Measurements from ENCODE around the gene SHROOM3. TPM values are rescaled to one million over a fixed set of nuclear protein-coding genes. Genes with fewer than 3 reads are reported as not detected.
A peak's percentile ranks its signal among the peaks of the same experiment; 100 is the strongest.

SHROOM3 gene
- polyA plus RNA-seq, 2 of the 4 experiments (the other 2 are of a cell fraction): 2.8 to 5.1 TPM

DNA sequence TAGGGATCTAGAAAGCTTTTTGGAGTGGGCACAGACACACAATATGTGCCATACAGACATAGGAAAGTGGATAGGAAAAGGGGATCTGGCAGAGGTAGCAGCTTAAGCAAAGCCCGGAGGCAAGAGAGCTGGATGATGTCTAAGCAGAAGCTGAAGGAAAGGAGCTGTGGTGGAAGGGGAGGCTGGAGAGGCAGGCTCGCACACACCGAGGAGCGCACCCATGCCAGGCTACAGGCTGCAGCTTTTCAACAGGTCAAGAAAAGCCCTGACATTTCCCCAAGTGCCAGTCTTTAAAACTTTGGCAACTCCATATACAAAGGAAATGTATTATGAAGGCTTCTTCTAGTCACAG is 395.6 kb downstream of the SHROOM3 start:
- Histone ChIP-seq H3K27ac (peak overlapping the region; percentile 78 to 91), H3K4me2 (peak overlapping the region; percentile 79), H3K4me1 (peaks cover 18% of the 10 kb centered on the region), H3K4me3 (peak overlapping the region; percentile 11; the same call in 1 of the 3 replicates), H3K9me3 (no peaks in the 10 kb centered on the region)
- ChIA-PET CTCF (no interaction called here), POLR2A (interaction anchor here (1.2 kb wide), 1 partner anchor 11 kb away, joined by 3 read pairs; no protein-coding TSS in a partner anchor)
- WGBS (ENCODE audit: missing lambda C conversion rate): 7% methylated on average over 4 of the region's 4 CpGs
- no peak for FAIRE-seq
- TF ChIP-seq POLR2A (IDR thresholded peaks at IDR 0.05; ENCODE audit: low read length): no peak
- TF ChIP-seq CBX8 (IDR thresholded peaks at IDR 0.05): no peak
- peak; percentile 79 to 85 for ATAC-seq
- peak in 1 of 2 experiments; percentile 2 for DNase-seq (ENCODE audit: low read depth in 1 of 2, low spot score in 1 of 2)

DNA sequence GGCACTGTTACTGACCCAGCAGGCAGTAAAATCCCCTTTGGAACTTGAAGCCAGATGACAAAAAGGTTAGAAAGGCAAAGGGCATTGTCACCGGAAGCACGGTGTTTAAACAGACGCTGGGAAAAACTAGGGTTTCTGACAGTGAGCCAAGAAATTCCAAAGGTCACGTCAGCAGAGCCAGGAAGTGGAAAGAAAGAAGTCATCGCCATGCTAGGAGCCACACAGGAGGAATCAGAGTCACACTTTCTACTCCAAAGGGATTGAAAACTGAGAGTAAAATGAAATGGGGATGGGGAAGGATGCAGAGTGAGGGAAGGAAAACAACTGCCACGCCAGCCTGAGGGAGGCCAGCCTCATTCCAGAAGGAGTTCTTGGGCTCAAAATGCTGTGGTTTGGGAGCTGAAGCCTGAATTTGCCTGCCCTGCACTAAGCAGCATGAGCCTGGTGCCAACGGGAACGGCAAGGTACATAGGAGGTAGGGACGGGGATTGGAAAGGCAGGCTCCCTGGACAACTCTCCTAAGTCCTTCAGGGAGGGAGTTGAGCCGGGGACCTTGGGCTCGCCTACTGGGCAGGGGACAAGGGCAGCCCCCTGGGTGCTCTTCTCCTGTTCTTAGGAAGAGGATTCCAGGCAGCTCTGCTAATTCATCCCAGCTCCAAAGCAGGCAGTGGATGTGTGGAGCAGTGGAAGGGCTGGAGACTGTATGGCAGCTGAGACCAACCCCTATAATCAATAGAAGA is 396.1 kb downstream of the SHROOM3 start:
- DNase-seq (ENCODE audit: low read depth in 1 of 2, low spot score in 1 of 2): peak; percentile 43 to 88
- H3K27ac ChIP-seq: peak overlapping the region; percentile 78 to 91
- no peaks in the 10 kb centered on the region for H3K9me3 ChIP-seq
- 3% methylated on average over 9 of the region's 11 CpGs for WGBS (ENCODE audit: missing lambda C conversion rate)
- H3K4me3 ChIP-seq: peak overlapping the region; percentile 11; the same call in 1 of the 3 replicates
- peak overlapping the region; percentile 79 for H3K4me2 ChIP-seq
- ChIA-PET POLR2A (interaction anchor here (0.9 to 1.2 kb wide), 2 partner anchors 11 to 18 kb away, joined by 3 read pairs; no protein-coding TSS in a partner anchor), CTCF (interaction anchor here (1.1 kb wide), 1 partner anchor 214 kb away, joined by 3 read pairs; no protein-coding TSS in a partner anchor)
- peaks cover 18% of the 10 kb centered on the region for H3K4me1 ChIP-seq
- no peak for FAIRE-seq
- peak; percentile 95 to 97 for ATAC-seq
- peak; percentile 26 to 34; a peak in 1 of 5 replicates for TF ChIP-seq JUN (IDR thresholded peaks at IDR 0.05)
- TF ChIP-seq RFX5 (IDR thresholded peaks at IDR 0.05): no peak
- TF ChIP-seq FOSL2 (IDR thresholded peaks at IDR 0.05): no peak
- peak; percentile 4; the same call in 1 of the 2 replicates for TF ChIP-seq FOSL2 (CRISPR knock-in tag; IDR thresholded peaks at IDR 0.05)
- TF ChIP-seq RAD21 (conservative IDR thresholded peaks at IDR 0.05 in 1 of 2, IDR thresholded peaks at IDR 0.05 in 1 of 2): 0 out of 5 replicates have a peak, but pooled peaks of 1 of the 2 experiments have one; percentile 10
- peak in 1 of 2 experiments; percentile 49; a peak in 1 of 5 replicates for TF ChIP-seq EP300 (IDR thresholded peaks at IDR 0.05)
- TF ChIP-seq, protein P1, sequence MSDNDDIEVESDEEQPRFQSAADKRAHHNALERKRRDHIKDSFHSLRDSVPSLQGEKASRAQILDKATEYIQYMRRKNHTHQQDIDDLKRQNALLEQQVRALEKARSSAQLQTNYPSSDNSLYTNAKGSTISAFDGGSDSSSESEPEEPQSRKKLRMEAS (IDR thresholded peaks at IDR 0.05): peak; percentile 57; the same call in 1 of the 2 replicates

DNA sequence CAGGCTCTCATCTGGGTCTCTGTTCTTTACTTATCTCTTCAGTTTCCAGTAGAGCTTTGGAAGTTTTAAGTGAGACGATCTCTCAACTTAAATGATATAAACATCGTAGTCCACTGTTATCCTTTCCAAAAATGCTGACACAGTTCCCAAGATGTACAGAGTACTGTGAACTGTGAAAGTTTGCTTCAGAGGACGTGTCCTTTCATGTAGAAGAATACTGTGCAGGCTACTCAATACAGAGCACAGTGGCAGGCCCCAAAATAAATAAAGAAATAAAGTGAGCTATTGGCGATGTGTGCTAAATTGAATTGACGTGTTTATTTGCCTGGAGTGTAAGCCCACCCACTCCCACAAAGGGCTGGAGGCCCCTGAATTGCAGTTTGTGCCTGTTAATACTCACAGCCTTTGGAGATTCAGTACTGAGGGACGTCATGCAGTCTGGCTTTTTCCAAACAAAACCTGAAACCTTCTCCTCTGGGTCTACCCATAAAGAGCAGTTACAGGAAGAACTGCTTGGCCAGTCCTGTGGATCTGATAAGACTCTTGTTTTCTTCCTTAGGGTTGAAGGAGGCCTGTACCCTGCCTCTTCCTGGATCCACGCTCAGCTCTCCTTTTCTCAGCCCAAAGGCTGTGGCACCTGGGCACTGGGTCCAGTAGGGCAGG is 396.8 kb downstream of the SHROOM3 start:
- ATAC-seq: peak in 1 of 2 experiments; percentile 14; a peak in 1 of 6 replicates
- peak overlapping the region; percentile 78 to 91 for H3K27ac ChIP-seq
- POLR2A ChIA-PET: interaction anchor here (0.9 to 1.2 kb wide), 2 partner anchors 12 to 18 kb away, joined by 3 read pairs; no protein-coding TSS in a partner anchor
- 96% methylated on average over 7 of the region's 7 CpGs for WGBS (ENCODE audit: missing lambda C conversion rate)
- no peak for FAIRE-seq
- CTCF ChIA-PET: interaction anchor here (1.1 kb wide), 1 partner anchor 213 kb away, joined by 3 read pairs; no protein-coding TSS in a partner anchor
- no peak for DNase-seq (ENCODE audit: low read depth in 1 of 2, low spot score in 1 of 2)
- TF ChIP-seq, protein P2, sequence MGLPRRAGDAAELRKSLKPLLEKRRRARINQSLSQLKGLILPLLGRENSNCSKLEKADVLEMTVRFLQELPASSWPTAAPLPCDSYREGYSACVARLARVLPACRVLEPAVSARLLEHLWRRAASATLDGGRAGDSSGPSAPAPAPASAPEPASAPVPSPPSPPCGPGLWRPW (IDR thresholded peaks at IDR 0.05): no peak
- no peak for TF ChIP-seq ZNF302 (CRISPR knock-in tag; IDR thresholded peaks at IDR 0.05)
- TF ChIP-seq MAFK (IDR thresholded peaks at IDR 0.05; ENCODE audit: partially characterized antibody): peak; percentile 32
- H3K4me2 ChIP-seq: peak overlapping the region; percentile 79
- no peak overlapping the region for H3K4me3 ChIP-seq
- H3K4me1 ChIP-seq: peaks cover 18% of the 10 kb centered on the region
- H3K9me3 ChIP-seq: no peaks in the 10 kb centered on the region

Small RNAs within 50 kb of the gene (small RNA-seq; reads per million reads assigned to genes)
- 0 reads per million in 6 experiments for gene MIR4450
- gene RF00278: 0 reads per million in 6 experiments
- 0 to 7.0 (median 0) reads per million in 6 experiments for gene RNU6-145P

Other genes with a start within 250 kb of the SHROOM3 start
- 65.4 and 73.4 TPM in 2 replicates for gene SCARB2, start 221.4 kb upstream of the SHROOM3 start, polyA plus RNA-seq (2011; rRNA removed)
- gene SCARB2, start 221.4 kb upstream of the SHROOM3 start, polyA plus RNA-seq (2017; fragmentation: RNase III; extraction: RNeasy Plus Mini Kit Qiagen cat#74134 plus additional on column Dnase treatment): 44.3 to 48.8 TPM (median 47.2 TPM) in 3 replicates
- gene FAM47E, start 183.5 kb upstream of the SHROOM3 start, polyA plus RNA-seq (2011; rRNA removed): 0.65 and 0.85 TPM in 2 replicates
- 0.08 to 0.26 TPM (median 0.23 TPM) in 3 replicates for gene FAM47E, start 183.5 kb upstream of the SHROOM3 start, polyA plus RNA-seq (2017; fragmentation: RNase III; extraction: RNeasy Plus Mini Kit Qiagen cat#74134 plus additional on column Dnase treatment)
- 1.2 and 1.3 TPM in 2 replicates for gene STBD1, start 128.5 kb upstream of the SHROOM3 start, polyA plus RNA-seq (2011; rRNA removed)
- gene STBD1, start 128.5 kb upstream of the SHROOM3 start, polyA plus RNA-seq (2017; fragmentation: RNase III; extraction: RNeasy Plus Mini Kit Qiagen cat#74134 plus additional on column Dnase treatment): 5.0 to 6.4 TPM (median 5.9 TPM) in 3 replicates
- 0.04 and 0.06 TPM in 2 replicates for gene CCDC158, start 14.1 kb upstream of the SHROOM3 start, polyA plus RNA-seq (2011; rRNA removed)
- gene CCDC158, start 14.1 kb upstream of the SHROOM3 start, polyA plus RNA-seq (2017; fragmentation: RNase III; extraction: RNeasy Plus Mini Kit Qiagen cat#74134 plus additional on column Dnase treatment): not detected in 3 replicates